ENCODE measurements around the gene MB. TPM values are rescaled to one million over a fixed set of nuclear protein-coding genes. Genes with fewer than 3 reads are reported as not detected.

Gene MB
- total RNA-seq, 2 donors from 2014 or later, result 1.3 TPM; not detected in 1

- Histone ChIP-seq H3K27me3 (no peaks in the 10 kb centered on the region), H3K9me3 (no peaks in the 10 kb centered on the region), H3K4me1 (no peaks in the 10 kb centered on the region), H3K36me3 (replicated peaks in 1 of 2; ENCODE audit: insufficient read depth in 1 of 2, low read depth in 2 of 2) (no peaks in the 10 kb centered on the region), H3K27ac (no peak overlapping the region), H3K4me3 (no peak overlapping the region)
- TF ChIP-seq POLR2A (IDR thresholded peaks at IDR 0.05) (no peak), CTCF (IDR thresholded peaks at IDR 0.05) (no peak)
- DNase-seq (no peak), ATAC-seq (no peak)
- 75 to 76% methylated on average over 8 of the region's 8 CpGs for WGBS, 2 donors
- intact Hi-C loops (cut with DNase I), result loop anchor here (5.0 kb wide), 1 partner anchor 149 kb away; no protein-coding TSS in a partner anchor
Measured at GRCh38 chr22:35576671-35577070, 40.5 kb downstream of the MB start.

- H3K27me3 ChIP-seq, result no peaks in the 10 kb centered on the region
- H3K27ac ChIP-seq, result no peak overlapping the region
- no peak for DNase-seq
- TF ChIP-seq CTCF (IDR thresholded peaks at IDR 0.05), result no peak
- TF ChIP-seq POLR2A (IDR thresholded peaks at IDR 0.05), result no peak
- no peaks in the 10 kb centered on the region for H3K36me3 ChIP-seq (replicated peaks in 1 of 2; ENCODE audit: insufficient read depth in 1 of 2, low read depth in 2 of 2)
- H3K4me3 ChIP-seq, result no peak overlapping the region
- no peak for ATAC-seq
- H3K9me3 ChIP-seq, result no peaks in the 10 kb centered on the region
- H3K4me1 ChIP-seq, result peaks cover 7% of the 10 kb centered on the region
- intact Hi-C loops (cut with DNase I), result loop anchor here (5.0 kb wide), 1 partner anchor 148 kb away; no protein-coding TSS in a partner anchor
- 61 to 74% methylated on average over 5 to 12 of the region's 15 CpGs for WGBS, 2 donors
Measured at GRCh38 chr22:35575116-35575748, 41.9 kb downstream of the MB start.

- no peaks in the 10 kb centered on the region for H3K36me3 ChIP-seq (replicated peaks in 1 of 2; ENCODE audit: insufficient read depth in 1 of 2, low read depth in 2 of 2)
- DNase-seq (no peak), ATAC-seq (no peak)
- H3K4me1 ChIP-seq, result peaks cover 28% of the 10 kb centered on the region
- no peaks in the 10 kb centered on the region for H3K27me3 ChIP-seq
- H3K4me3 ChIP-seq, result no peak overlapping the region
- 72 to 74% methylated on average over 8 of the region's 8 CpGs for WGBS, 2 donors
- TF ChIP-seq CTCF (IDR thresholded peaks at IDR 0.05) (no peak), POLR2A (IDR thresholded peaks at IDR 0.05) (no peak)
- H3K9me3 ChIP-seq, result no peaks in the 10 kb centered on the region
- intact Hi-C loops (cut with DNase I), result no loop called here
- H3K27ac ChIP-seq, result no peak overlapping the region
Measured at GRCh38 chr22:35572556-35572955, 44.6 kb downstream of the MB start.

- 75 to 81% methylated on average over 9 to 13 of the region's 14 CpGs for WGBS, 2 donors
- intact Hi-C loops (cut with DNase I), result no loop called here
Measured at GRCh38 chr22:35570686-35571194, 46.4 kb downstream of the MB start.

More at GRCh38 chr22:35570686-35571194, 46.4 kb downstream of the MB start:
- Histone ChIP-seq H3K27ac (no peak overlapping the region), H3K4me3 (no peak overlapping the region), H3K36me3 (replicated peaks in 1 of 2; ENCODE audit: insufficient read depth in 1 of 2, low read depth in 2 of 2) (no peaks in the 10 kb centered on the region), H3K27me3 (no peaks in the 10 kb centered on the region), H3K9me3 (no peaks in the 10 kb centered on the region), H3K4me1 (peaks cover 28% of the 10 kb centered on the region)
- ATAC-seq (no peak), DNase-seq (no peak)
- TF ChIP-seq POLR2A (IDR thresholded peaks at IDR 0.05), result no peak
- TF ChIP-seq CTCF (IDR thresholded peaks at IDR 0.05), result no peak
